Ecto neural progenitor cell (in vitro differentiated cells): Measurements from ENCODE around the gene HOXA10.
A peak's percentile ranks its signal among the peaks of the same experiment; 100 is the strongest.

Experiments used
- DNase-seq: peaks from one replicate; pipeline ENCODE4 v3.0.0-alpha.2; 2018; ENCODE audit warnings: low spot score

The HOXA10 gene

DNA sequence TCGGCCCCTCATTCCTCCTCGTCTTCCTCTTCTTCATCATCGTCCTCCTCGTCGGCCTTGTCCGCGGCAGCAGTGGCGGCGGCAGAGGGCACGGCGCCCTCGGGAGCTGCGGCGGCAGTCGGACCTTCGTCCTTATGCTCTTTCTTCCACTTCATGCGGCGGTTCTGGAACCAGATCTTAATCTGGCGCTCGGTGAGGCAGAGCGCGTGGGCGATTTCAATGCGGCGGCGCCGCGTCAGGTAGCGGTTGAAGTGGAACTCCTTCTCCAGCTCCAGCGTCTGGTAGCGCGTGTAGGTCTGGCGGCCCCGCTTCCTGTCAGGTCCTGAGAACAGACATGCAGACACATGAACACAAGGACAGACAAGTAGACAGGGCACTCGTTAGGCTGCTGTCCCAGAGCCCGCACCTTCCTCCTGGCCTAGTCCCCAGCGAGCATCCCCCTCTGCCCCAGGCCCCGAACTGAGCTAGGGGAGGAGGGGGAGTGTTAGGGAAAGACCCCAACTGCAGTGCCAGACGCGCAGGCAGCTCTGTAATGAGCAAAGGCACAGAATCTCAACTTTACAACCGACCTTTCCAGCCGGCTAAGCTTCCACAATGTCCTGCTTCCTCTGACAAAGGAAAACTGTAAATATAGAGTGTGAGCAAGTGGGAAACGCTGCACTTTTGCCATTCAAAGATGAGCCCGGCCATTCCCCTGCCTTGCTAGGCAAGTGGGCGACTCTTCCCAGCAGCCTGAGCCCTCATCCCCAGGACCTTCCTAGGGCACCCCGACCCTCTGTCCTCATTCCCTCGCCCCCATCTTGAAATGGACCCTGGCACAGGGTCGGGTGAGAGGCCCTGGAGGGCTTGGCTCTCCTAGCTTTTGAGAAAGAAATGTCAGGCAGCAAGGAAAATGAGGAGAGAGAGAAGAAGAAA, 19.0 kb downstream of the HOXA10 start:
- DNase-seq: peak; percentile 51

DNA sequence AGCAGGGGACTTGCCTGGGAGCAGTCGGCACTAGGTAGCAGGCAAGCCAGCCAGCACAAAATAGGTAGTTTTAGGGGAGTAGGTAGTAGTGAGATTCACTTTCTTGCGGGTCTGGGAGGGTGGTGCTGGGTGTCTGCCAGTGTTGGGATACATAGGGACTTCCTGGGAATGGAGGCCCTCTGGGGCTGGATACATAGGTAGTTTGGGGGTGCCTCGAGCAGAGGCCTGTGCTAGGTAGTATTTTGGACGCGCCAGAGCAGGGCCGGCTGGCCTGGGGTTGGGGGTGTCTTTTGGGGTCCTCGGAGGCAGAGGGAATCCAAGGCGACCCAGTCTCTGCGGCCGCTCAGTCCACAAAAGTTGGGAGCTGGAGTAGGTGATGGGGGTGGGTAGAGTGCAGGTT, 19.8 kb downstream of the HOXA10 start:
- peak; percentile 44 for DNase-seq

DNA sequence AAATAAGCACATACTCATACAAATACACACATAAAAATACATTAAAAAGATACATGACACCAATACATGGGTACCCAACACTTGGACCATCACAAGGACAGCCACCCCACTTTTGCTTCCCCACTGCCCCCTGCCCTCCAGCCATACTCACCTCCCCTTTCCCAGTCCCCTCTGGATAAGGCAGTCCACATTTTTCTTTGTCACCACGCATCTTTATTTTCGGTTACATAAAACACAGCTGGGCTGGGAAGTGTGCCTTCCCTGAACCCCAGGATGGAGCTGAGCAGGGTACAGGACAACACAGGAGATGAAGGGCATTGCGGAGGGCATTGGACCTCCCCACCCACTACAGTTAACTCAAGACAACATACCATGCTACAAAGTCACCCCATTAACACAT, 20.6 kb downstream of the HOXA10 start:
- DNase-seq: no peak

DNA sequence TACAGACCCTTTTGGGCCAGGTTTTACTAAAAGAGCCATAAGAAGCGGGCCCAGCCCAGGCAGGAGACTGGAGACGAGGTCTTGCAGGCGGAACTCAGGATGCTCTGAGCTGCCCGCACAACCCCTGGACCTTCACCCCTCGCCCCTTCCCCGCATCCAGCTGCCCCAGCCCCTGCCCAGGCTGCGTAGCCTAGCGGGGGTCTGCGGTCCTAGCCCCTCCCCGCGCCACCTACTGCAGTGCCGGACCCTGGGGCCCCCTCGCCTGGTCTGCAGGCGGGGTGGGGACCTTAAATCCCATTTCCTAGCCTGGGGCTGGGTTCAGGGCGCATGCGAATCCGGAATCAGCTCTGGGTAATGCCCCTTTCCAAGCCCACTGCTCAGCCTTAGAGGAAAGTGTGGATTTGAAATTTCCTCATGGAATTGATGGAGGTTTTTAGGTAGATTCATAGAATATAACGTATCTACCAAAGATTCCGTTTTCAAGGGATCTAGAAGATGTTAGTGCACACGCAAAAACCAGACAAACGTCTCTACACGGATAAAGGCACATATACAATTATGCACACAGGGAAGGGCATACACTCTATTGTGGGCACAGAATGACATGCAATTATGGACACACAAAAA, 21.2 kb downstream of the HOXA10 start:
- peak; percentile 44 for DNase-seq

DNA sequence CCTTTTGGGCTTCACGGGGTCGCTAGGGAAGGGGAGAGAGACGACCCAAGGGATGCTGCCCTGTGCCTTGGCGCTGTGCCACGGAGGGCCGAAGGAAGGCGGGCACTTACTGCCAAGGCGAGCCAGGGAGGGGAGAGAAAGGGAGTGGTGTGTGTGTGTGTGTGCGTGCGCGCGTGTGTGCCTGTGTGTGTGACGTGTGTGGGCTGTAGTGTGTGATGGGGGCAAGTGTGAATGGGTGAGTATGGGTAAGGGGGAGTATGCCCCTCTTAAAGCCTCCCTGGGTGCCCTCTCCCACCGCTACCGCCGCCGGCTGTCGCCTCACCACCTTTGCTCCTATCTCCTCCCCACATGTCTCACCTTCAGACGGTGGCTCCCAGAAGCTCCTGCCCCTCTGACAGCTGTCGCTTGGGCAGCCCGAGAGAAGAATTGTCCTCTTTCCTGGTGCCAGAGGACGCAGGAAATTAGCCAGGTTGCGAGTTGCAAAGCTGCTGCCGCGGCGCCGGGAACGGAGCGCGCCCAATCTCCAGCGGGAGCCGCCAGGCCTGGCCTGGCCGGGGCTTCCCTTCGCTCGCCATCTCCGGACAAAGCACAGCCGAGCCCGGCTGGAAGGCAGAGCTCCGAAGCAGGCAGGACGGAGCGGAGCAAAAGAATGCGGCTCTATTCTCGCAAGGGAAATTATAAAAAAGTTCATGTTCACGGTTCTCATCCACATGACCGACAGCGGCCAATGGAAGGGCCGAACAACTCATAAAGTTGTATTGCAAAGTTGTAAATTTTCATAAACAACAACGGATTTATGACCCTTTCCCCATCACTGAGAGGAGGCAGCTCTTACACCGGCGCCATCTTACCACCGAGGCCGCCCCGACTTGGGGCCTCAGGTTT, 21.9 kb downstream of the HOXA10 start, which contains the start of gene HOXA3:
Gene HOXA3, minus strand, starts transcription at position 653 of the 885 bp plus-strand sequence. CDS start 41,943 bp downstream, outside the sequence.
- DNase-seq: peak; percentile 45

DNA sequence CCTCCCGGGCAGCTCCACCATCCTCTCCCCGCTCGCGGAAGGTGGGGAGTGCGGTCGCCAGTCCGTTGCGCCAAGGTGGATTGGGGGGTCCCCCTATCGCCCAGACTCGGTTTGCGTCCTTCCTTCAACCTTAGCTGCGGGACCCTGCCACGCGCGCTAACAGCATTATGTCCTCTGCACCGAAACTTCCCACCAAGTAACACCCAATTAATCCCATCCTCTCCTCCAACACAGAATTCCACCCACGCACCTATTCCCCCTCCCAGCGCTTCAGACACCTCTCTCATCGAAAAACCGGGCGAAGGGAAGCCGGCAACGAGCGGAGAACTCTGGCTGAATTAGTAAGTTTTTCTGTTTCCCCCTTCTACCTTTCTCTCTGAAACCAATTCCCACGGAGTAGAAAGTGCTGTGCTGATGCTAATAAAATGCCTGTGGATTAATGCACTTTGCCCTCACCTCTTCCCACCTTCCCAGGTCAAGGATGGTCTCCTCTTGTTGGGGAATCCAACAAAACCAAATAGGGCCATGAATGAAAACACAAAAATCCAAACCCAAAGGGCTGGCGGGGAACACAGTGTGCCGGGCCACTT, 22.7 kb downstream of the HOXA10 start:
- DNase-seq: peak; percentile 23

DNA sequence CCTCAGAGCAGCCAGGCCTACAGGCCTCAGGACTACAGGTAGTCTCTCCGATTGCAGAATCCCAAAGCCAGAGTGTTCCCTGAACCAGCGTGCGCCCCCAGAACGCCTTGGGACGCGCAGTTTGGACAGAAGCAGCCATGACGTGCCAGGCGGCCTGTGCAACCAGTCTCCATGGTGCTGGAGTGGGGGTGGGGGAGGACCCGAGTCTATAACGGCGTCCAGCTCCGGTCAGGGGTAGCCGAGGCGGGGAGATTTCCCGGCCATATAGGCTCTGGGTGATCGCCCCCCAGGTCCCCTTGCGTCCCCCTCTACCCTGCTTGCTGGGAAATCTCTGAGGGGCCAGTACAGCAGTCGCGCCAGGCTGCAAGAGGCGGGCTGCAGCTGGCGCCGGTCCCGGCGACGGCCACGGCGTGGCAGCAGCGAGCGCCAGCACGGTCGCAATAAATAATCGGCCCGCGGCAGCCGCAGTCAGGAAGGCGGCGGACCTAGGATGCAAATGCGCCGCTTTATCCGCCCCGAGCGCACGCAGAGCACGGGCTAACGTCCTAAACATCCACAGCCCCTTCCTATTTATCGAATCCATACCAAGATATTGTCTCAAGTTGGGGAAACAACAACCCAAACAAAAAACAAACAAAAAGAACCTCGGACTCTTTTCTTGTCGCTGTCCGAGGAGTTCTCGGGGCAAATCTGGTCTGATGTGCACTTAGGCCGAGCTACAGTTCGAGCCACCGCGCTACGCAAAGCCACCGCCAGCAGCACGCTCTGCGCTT, 23.4 kb downstream of the HOXA10 start:
- DNase-seq: peak; percentile 86

DNA sequence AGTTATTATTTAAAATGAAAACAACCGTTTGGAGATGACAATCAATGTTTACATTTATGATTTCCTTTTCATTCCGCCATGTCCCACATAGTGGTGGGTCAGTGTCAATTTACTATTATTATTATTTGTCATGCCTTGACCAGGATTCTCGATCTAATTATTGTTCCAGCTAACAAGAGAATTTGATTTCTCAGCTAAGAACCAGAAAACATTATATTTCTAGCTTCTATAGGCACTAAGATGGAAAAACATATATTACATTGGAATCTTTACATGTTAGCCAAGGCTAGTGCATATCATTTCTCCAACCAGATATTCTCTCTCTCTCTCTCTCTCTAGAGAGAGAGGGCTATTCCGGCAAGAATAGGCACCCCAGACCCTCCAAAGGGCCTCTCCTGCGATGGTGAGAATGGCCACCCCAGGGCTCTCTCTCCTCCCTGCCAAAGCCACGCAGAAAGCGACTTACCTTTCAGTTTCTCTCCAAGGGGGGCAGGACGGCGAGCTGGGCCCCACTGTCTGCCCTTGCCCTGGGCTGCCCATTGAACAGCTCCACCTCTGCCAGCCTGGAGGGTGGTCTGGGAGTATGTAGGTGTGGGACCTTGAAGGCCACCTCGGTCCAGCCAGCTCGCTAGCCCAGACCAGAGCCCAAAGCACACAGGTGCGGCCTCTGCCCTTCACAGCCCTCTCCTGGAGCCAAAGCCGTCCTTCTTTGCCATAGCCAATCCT, 24.1 kb downstream of the HOXA10 start:
- no peak for DNase-seq

DNA sequence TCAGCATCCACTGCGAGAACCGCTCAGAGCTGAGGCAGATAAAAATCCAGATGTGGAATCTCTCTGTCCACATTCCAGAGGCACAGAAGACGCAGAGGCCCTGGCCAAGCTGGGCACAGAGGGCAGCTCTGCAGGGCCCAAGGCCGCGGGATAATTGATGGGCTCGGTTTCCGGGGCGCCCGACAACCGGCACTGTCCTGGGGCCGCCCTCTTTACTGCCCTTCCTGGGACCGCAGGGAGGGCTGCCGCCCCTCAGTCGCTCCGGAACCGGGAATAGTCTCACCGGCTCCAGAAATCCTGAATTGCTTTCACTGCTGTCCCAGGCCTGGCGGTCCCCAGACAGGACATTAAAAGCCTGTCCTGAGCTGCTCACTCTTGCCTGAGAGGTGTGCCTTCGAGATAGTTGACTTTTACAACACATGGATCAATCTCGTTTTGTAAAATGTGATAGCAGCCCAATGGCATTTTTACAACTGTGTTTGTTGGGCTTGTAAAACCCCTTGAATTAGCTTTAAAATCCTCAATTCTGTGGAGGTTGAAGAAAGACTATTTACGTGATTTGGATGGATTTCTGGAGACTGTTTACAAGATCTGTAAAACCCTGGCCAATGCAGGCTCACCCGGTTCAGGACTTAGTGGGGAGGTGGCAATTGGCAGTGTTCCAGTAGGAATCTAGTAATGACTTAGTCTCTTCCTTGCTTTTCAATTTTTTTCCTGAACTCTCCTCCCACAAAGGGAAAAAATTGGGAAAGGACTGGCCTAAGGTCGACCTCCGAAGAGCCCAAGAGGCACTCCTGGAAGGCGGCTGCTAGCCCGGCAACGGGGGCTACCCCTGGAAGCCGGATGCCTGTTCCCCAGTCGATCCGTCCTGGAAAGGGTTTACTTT, 25.1 kb downstream of the HOXA10 start:
- DNase-seq: peak; percentile 41

DNA sequence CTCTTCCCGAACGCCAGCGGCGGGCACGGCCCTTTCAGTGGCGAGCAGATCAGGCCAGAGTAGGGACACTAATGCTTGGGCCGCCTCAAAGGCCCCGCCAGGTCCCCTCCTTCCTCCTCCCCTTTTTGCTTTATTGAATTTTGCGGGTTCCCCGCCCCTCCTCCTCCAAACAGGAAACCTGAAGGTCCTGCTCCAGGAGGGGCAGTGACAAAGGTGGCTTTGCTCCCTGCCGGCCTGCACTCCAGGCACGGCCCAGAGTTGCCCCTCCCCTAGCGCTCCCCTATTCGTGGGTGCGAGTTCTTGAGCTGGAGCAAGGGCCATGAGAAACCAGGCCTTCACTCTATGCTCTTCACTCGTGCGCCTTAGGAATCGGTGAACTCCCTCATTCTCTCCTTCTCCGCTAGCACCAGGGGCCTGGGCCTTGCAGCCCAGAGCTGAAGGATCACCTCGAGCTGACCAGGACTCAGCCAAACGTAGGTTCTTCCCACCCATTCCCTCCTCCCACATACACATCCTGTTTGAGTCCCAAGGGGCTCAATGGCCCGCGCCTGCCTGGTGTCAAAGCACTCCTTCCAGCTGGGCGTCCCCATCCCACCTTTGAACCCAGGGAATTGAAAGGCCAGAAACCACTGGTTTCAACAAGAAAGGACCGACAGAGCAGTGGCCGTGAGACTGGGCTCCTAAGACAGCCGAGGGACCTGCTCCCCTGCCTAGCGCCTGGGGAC, 25.9 kb downstream of the HOXA10 start:
- DNase-seq: peak; percentile 41

DNA sequence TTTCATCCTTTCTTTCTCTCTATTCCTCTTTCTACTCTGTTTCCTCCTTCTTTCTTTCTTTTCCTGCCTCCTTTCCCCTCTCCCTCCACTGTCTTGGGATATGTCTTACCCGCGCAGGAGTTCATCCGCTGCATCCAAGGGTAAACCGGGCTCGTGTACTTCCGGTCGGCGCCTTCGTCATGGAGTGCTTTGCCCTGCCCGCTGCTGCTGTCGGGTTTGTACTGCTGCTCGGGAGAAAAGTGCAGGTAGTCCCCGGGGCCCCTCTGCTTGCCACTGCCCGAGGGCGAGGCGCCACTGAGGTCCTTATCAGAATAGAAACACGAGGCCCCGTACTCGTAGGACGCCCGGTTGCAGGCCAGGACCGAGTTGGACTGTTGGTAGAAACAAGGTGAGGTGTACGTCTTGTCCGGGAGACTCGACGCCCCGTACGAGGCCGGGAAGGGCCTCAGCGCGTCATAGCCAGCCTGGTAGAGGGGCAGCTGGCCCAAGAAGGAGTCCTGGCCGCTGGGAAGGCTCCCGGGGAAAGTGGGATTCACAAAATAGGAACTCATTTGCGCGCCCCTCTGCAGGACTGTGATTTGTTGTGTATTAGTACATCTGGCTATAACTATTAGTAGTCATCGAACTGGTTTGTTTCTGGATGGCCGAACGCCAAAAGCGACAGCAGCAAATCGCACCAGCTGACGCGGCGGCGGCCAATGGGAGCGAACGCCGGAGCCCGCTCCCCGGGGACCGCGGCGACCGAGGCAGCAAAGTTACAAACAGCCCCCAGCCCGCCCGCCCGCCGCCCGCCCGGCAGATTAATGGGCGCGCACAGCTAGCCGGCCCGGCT, 26.7 kb downstream of the HOXA10 start, which contains the start of gene HOXA6:
Gene HOXA6, minus strand, starts transcription at position 576 of the 832 bp plus-strand sequence. Its CDS starts 25 bp downstream, at position 551.
- DNase-seq: peak; percentile 51

DNA sequence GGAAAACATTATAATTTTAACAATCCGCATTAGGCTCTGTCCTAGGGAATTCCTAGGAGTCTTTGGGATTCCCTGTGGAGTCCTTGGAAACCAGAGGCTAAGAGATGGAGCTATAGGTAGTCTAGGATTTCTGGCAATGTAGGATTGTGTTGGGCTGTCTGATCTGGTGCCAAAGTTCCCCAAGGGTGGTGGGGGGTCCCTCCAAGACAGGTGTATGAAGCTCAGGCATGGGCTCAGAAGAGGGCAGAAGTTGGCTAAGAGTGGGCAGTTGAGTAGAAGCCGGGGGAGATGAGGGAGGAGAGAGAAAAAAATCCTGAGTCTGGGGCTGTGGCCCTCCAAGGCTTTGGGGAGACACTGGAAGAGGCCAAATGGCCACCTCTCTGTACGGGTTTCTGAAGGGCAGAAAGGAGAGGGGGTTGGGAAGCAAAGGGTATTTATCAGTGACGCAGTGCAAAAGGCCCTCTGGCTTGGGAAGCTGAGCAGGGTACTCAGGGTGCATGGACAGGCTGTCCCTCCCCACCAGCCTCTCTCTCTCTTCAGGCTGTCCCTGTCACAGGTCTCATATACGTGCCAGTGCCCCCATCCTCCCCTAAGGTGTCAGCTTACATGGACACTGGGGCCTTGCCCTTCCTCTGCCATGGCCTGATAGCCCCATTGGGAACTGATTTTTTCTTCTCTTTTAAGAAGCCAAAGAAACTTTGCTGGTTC, 27.5 kb downstream of the HOXA10 start:
- DNase-seq: peak; percentile 36

DNA sequence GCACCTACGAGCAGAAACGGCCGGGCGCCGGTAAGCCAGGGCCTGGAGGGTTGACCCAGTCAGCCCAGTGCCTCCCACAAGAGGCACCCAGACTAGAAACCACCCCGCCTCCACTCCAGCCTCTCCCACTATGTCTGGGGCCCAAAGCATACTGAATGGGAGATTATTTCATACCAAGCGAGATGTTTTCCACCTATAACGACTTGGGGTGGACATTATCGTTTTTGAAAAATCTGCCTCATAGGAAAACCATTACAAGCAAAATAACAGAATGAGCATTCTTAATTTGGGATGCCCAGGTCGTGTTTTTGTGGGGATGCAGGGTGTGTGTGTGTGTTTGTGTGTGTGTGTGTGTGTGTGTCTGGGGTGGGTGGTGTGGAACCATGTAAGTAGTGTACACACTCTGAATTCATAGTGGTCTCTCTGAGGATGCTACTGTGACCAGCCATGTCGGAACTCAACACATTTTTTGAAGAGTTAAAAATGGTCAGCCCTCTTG, 28.2 kb downstream of the HOXA10 start:
- no peak for DNase-seq

DNA sequence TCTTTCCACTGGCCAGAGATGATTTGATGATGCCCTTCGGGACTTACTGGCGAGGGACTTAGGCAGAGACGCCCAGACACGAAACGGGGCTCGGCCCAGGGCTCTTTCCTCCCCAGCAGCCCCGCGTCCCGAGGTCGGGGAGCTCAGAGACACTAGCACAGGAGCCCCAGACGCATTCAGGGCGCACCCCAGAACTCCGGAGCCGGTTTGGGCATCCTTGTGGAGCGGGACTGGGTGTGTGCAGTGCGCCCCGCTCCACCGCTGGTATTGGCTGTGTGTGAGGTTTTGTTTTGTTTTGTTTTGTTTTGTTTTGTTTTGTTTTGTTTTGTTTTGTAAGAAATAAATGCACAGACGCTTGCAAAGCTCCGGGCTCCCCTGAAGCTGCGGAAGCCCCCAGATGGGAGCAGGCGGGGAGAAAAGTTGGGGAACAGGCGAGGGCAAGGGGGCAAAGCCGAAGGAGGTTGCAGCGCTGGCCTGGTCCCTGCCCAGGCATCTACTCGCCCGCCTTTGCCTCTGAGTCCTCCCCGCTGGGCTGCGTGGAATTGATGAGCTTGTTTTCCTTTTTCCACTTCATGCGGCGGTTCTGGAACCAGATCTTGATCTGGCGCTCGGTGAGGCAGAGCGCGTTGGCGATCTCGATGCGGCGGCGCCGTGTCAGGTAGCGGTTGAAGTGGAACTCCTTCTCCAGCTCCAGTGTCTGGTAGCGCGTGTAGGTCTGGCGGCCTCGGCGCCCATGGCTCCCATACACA, 28.8 kb downstream of the HOXA10 start:
- peak; percentile 41 for DNase-seq

DNA sequence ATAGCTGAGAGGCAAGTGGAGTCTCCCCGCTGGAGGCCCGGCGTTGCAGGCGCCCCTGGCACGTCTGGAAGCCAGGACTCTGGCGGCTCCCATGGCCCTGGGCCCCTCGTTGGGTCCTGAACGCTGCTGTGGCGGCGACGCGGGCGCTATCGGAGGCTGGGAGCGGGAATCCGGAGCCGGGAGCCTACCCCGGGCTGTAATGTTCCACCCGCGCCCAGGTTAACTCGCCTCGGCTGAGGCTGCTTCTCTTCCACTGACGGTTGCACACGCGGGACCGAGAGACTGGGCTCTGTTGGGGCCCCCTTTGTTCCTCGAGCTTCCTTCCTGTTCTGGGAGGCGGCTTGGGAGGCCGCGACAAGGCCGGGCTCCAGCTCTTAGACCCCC, 29.3 kb downstream of the HOXA10 start:
- peak; percentile 52 for DNase-seq
